GM12864 (cell line): ENCODE data around the gene PLCL1.

Source experiments
- DNase-seq: peaks from one replicate; pipeline ENCODE4 v3.0.0-alpha.2; 2011; ENCODE audit warnings: low read depth
- H3K4me3 ChIP-seq: 2 replicates; pipeline ENCODE4 v1.5.1; 2011; ENCODE audit warnings: mild to moderate bottlenecking, low read depth, low read length, control low read depth
- CTCF ChIP-seq: IDR thresholded peaks from 2 replicates; pipeline ENCODE4 v1.5.1; 2011; ENCODE audit warnings: low read depth, mild to moderate bottlenecking, moderate library complexity, low read length, control low read depth, inconsistent platforms; ENCODE audit errors: missing control alignments

The PLCL1 gene

GRCh38 chr2:198101688-198102087 lies 297.3 kb downstream of the PLCL1 start:
- no peak for DNase-seq
- no peak for TF ChIP-seq CTCF
- H3K4me3 ChIP-seq = no peak overlapping the region

GRCh38 chr2:198102120-198102519 lies 297.7 kb downstream of the PLCL1 start:
- TF ChIP-seq CTCF = no peak
- DNase-seq = no peak
- H3K4me3 ChIP-seq = no peak overlapping the region

- no peak for TF ChIP-seq CTCF
- no peak for DNase-seq
These were observed 298.5 kb downstream of the PLCL1 start for GRCh38 chr2:198102856-198103255.

GRCh38 chr2:198106621-198107385 lies 302.4 kb downstream of the PLCL1 start:
- TF ChIP-seq CTCF = no peak
- H3K4me3 ChIP-seq = no peak overlapping the region
- no peak for DNase-seq

More at GRCh38 chr2:198102856-198103255, 298.5 kb downstream of the PLCL1 start:
- no peak overlapping the region for H3K4me3 ChIP-seq

- no peak overlapping the region for H3K4me3 ChIP-seq
- DNase-seq = no peak
- no peak for TF ChIP-seq CTCF
These were observed 308.9 kb downstream of the PLCL1 start for GRCh38 chr2:198113316-198113715.

GRCh38 chr2:198114064-198114463 lies 309.7 kb downstream of the PLCL1 start:
- no peak for DNase-seq
- no peak overlapping the region for H3K4me3 ChIP-seq
- no peak for TF ChIP-seq CTCF

GRCh38 chr2:198115201-198115600 lies 310.8 kb downstream of the PLCL1 start:
- H3K4me3 ChIP-seq = no peak overlapping the region
- TF ChIP-seq CTCF = no peak

More at GRCh38 chr2:198115201-198115600, 310.8 kb downstream of the PLCL1 start:
- no peak for DNase-seq
